ENCODE measurements around the gene UVSSA.

GRCh38 chr4:1403177-1403583 lies 56.2 kb downstream of the UVSSA start:
- TF ChIP-seq EZH2 (IDR thresholded peaks at IDR 0.05; ENCODE audit: insufficient read depth, poor library complexity, severe bottlenecking): no peak
- no peak for TF ChIP-seq EZH2phosphoT487 (IDR thresholded peaks at IDR 0.05; ENCODE audit: insufficient read depth, low read depth)
